ENCODE measurements around the gene OR2F1.
"Not testable (repeated sequence)": the region's sequence is repeated elsewhere in the genome, so short reads cannot be mapped to it uniquely, and the experiment has no call there.

Gene OR2F1

DNA sequence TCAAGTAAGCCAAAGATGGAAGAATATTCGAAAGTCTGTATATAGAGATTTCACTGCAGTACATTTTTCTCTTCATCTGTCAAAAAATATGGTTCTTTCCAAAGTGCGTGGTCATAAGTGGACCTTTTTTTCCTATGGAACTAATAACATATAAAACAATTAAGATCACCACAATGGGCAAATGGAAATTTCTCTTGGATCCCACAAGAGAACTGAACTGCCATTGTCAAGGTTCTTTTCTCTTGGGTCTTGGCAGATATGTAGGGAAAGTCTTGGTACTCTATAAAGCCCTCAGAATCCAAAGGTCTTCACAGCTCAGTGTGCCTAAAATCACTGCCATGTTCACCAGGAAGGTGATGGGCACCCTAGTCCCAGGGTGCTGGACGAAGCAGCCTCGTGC, 45.4 kb downstream of the OR2F1 start, which contains the start of gene OR6B1:
Gene OR6B1 (plus strand): TSS at position 301 of the 400 bp plus-strand sequence. CDS start 3,677 bp downstream, outside the sequence.
- ChIA-PET POLR2A (no interaction called here), CTCF (interaction anchor here (1.1 kb wide), 1 partner anchor 10 kb away, joined by 5 read pairs; no protein-coding TSS in a partner anchor)
- DNase-seq (ENCODE audit: extremely low spot score) = no peak
- TF ChIP-seq CTCF (IDR thresholded peaks at IDR 0.05; ENCODE audit: control extremely low read depth, extremely low read depth, low read depth, missing control alignments) = no peak

DNA sequence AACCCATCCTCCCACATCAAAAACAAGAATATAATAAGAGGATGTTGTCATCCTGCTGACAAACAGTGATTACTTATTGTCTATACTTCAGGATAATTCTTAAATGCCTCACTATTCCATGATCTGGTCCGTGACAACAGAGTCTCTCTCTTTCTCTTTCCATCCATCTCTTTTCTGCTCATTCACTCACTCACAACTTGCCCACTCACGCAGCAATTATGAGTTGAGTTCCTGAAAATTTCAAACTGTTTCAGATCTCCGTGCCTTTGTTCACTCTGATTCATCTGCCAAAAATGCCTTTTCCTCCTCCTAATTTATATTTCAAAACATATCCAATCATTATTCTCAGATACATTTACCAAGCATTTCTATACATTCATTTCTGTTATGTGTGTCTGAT, 46.9 kb downstream of the OR2F1 start:
- POLR2A ChIA-PET = no interaction called here
- no peak for TF ChIP-seq CTCF (IDR thresholded peaks at IDR 0.05; ENCODE audit: control extremely low read depth, extremely low read depth, low read depth, missing control alignments)
- CTCF ChIA-PET = no interaction called here
- no peak for DNase-seq (ENCODE audit: extremely low spot score)

GRCh38 chr7:144004703-144005102, 50.1 kb downstream of the OR2F1 start:
- ChIA-PET POLR2A (no interaction called here), CTCF (no interaction called here)
- TF ChIP-seq CTCF (IDR thresholded peaks at IDR 0.05; ENCODE audit: control extremely low read depth, extremely low read depth, low read depth, missing control alignments) = no peak
- DNase-seq (ENCODE audit: extremely low spot score) = no peak

GRCh38 chr7:144006029-144006691, 51.5 kb downstream of the OR2F1 start:
- POLR2A ChIA-PET = no interaction called here
- CTCF ChIA-PET = no interaction called here
- no peak for TF ChIP-seq CTCF (IDR thresholded peaks at IDR 0.05; ENCODE audit: control extremely low read depth, extremely low read depth, low read depth, missing control alignments)
- no peak for DNase-seq (ENCODE audit: extremely low spot score)

DNA sequence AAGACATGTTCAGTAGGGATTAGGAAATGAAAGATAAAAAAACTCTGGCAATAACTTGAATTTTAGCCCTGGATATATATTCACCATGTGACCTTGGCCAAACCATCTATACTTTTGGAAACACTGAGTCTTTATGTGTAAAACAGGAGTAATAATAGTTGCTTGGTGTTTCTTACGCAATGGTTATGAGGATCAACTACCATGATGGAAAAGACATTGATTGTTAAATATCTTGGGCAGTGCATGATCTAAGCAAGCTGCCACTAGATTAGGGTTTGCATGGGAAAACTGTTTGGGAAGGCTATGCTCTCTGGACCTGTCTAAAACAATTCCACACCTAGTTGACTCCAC, 52.0 kb downstream of the OR2F1 start:
- DNase-seq (ENCODE audit: extremely low spot score) = no peak
- ChIA-PET POLR2A (no interaction called here), CTCF (interaction anchor here (0.7 kb wide), 1 partner anchor 122 kb away, joined by 3 read pairs; no protein-coding TSS in a partner anchor)
- TF ChIP-seq CTCF (IDR thresholded peaks at IDR 0.05; ENCODE audit: control extremely low read depth, extremely low read depth, low read depth, missing control alignments) = no peak

GRCh38 chr7:144009361-144009760, 54.7 kb downstream of the OR2F1 start:
- TF ChIP-seq CTCF (IDR thresholded peaks at IDR 0.05; ENCODE audit: control extremely low read depth, extremely low read depth, low read depth, missing control alignments) = no peak
- ChIA-PET CTCF (no interaction called here), POLR2A (no interaction called here)
- DNase-seq (ENCODE audit: extremely low spot score) = no peak

DNA sequence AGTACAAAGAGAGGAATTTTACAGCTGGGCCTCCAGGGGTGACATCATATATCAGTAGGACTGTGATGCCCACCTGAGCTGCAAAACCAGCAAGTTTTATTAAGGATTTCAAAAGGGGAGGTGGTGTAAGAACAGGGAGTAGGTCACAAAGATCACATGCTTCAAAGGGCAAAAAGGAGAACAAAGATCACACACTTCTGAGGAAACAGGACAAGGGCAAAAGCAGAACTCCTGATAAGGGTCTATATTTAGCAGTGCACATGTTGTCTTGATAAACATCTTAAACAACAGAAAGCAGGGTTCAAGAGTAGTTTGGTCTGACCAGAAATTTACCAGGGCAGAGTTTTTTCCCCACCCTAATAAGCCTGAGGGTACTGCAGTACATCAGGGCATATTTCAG, 55.4 kb downstream of the OR2F1 start:
- DNase-seq (ENCODE audit: extremely low spot score) = not testable (repeated sequence)

DNA sequence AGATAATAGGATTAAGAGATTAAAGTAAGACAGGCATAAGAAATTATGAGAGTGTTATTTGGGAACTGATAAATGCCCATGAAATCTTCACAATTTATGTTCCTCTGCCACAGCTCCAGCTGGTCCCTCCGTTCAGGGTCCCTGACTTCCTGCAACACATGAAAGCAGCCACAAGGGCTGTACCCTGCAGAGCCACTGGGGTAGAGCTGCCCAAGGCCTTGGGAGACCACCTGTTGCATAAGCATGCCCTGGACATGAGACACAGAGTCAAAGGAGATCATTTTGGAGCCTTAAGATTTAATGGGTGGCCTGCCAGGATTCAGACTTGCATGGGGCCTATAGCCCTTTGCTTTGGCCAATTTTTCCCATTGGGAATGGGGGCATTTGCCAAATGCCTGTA, 56.2 kb downstream of the OR2F1 start:
- POLR2A ChIA-PET; DNase-seq (ENCODE audit: extremely low spot score): not testable (repeated sequence)
- CTCF ChIA-PET = interaction anchor here (0.7 kb wide), 1 partner anchor 12 kb away, joined by 3 read pairs; no protein-coding TSS in a partner anchor

More for the DNA sequence above, 55.4 kb downstream of the OR2F1 start:
- CTCF ChIA-PET = interaction anchor here (0.7 kb wide), 1 partner anchor 13 kb away, joined by 3 read pairs; no protein-coding TSS in a partner anchor
- POLR2A ChIA-PET = not testable (repeated sequence)

Measured in GM10248 (cell line).